AML-193 (cell line): Measurements from ENCODE around the gene PCTP.

Source experiments
- DNase-seq, 2 experiments: peaks; one replicate each; lab custom pipeline; 2025; lab: John Stamatoyannopoulos, UW

The PCTP gene

GRCh38 chr17:55750750-55751657 lies at the start of gene PCTP:
Gene PCTP (plus strand): TSS chr17:55751051. CDS start chr17:55751104, 53 bp downstream.
- DNase-seq: peak; percentile 96 to 98

- DNase-seq: no peak
These were observed 48.7 kb upstream of the PCTP start for GRCh38 chr17:55702150-55702549.

- no peak for DNase-seq
These were observed 46.5 kb upstream of the PCTP start for GRCh38 chr17:55704401-55704800.

GRCh38 chr17:55705847-55706246 lies 45.0 kb upstream of the PCTP start:
- no peak for DNase-seq

GRCh38 chr17:55706808-55707773 lies 43.8 kb upstream of the PCTP start:
- no peak for DNase-seq

GRCh38 chr17:55708175-55708974 lies 42.5 kb upstream of the PCTP start:
- DNase-seq: no peak

- DNase-seq: no peak
These were observed 41.4 kb upstream of the PCTP start for GRCh38 chr17:55709440-55709839.

- DNase-seq: no peak
These were observed 40.9 kb upstream of the PCTP start for GRCh38 chr17:55709984-55710383.

GRCh38 chr17:55710410-55710809 lies 40.4 kb upstream of the PCTP start:
- DNase-seq: no peak

- DNase-seq: no peak
These were observed 39.9 kb upstream of the PCTP start for GRCh38 chr17:55710829-55711496.

GRCh38 chr17:55717432-55717831 lies 33.4 kb upstream of the PCTP start:
- DNase-seq: no peak

GRCh38 chr17:55717898-55718735 lies 32.7 kb upstream of the PCTP start:
- DNase-seq: peak; percentile 66 to 72

GRCh38 chr17:55720919-55721836 lies 29.7 kb upstream of the PCTP start:
- no peak for DNase-seq

GRCh38 chr17:55722016-55722736 lies 28.7 kb upstream of the PCTP start:
- DNase-seq: no peak

GRCh38 chr17:55722742-55723487 lies 27.9 kb upstream of the PCTP start, which contains the start of gene TMEM100:
Gene TMEM100 (minus strand): TSS chr17:55722864. CDS start chr17:55721070, 1,794 bp downstream.
- no peak for DNase-seq

- no peak for DNase-seq
These were observed 27.4 kb upstream of the PCTP start for GRCh38 chr17:55723488-55723848.

- DNase-seq: no peak
These were observed 24.4 kb upstream of the PCTP start for GRCh38 chr17:55726440-55726839.

- DNase-seq: no peak
These were observed 23.6 kb upstream of the PCTP start for GRCh38 chr17:55727275-55727674.
